ENCODE measurements around the gene DACT3.

DACT3 gene

DNA sequence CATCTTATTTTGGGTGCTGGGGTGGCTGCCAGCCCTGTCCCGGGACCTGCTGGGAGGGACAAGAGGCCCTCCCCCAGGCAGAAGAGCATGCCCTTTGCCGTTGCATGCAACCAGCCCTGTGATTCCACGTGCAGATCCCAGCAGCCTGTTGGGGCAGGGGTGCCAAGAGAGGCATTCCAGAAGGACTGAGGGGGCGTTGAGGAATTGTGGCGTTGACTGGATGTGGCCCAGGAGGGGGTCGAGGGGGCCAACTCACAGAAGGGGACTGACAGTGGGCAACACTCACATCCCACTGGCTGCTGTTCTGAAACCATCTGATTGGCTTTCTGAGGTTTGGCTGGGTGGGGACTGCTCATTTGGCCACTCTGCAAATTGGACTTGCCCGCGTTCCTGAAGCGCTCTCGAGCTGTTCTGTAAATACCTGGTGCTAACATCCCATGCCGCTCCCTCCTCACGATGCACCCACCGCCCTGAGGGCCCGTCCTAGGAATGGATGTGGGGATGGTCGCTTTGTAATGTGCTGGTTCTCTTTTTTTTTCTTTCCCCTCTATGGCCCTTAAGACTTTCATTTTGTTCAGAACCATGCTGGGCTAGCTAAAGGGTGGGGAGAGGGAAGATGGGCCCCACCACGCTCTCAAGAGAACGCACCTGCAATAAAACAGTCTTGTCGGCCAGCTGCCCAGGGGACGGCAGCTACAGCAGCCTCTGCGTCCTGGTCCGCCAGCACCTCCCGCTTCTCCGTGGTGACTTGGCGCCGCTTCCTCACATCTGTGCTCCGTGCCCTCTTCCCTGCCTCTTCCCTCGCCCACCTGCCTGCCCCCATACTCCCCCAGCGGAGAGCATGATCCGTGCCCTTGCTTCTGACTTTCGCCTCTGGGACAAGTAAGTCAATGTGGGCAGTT, 51.2 kb downstream of the DACT3 start:
- no peak for DNase-seq

DNA sequence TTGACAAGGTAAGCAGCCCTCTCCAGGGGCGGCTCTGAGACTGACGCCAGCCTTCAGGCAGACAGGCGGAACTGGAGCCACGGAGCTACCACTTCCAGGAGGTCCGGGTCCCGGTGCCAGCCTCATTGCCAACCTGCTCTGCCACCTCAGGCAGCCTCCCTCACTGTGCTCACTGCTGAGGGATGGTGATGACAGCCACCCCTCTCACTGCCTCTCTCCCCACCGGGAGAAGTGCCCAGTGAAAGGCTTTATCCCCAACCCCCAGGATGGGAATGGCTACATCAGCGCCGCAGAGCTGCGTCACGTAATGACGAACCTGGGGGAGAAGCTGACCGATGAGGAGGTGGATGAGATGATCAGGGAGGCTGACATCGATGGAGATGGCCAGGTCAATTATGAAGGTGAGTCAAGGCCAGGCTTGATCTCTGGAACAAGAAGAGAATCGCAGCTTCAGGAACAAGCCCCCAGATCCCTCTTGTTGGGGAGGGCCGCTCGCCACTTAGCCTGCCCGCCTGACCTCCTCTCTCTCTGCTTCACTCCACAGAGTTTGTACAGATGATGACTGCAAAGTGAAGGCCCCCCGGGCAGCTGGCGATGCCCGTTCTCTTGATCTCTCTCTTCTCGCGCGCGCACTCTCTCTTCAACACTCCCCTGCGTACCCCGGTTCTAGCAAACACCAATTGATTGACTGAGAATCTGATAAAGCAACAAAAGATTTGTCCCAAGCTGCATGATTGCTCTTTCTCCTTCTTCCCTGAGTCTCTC, 52.2 kb downstream of the DACT3 start:
- no peak for DNase-seq

DNA sequence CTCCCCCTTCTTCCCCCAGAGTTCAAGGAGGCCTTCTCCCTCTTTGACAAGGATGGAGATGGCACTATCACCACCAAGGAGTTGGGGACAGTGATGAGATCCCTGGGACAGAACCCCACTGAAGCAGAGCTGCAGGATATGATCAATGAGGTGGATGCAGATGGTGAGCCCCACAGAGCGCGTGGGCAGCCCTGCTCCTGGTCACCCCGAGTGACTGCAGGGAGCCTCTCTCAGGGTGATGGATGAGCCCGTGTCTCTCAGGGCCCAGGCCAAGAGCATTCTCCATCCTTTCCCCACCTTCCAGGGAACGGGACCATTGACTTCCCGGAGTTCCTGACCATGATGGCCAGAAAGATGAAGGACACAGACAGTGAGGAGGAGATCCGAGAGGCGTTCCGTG, 52.8 kb downstream of the DACT3 start:
- no peak for DNase-seq

DNA sequence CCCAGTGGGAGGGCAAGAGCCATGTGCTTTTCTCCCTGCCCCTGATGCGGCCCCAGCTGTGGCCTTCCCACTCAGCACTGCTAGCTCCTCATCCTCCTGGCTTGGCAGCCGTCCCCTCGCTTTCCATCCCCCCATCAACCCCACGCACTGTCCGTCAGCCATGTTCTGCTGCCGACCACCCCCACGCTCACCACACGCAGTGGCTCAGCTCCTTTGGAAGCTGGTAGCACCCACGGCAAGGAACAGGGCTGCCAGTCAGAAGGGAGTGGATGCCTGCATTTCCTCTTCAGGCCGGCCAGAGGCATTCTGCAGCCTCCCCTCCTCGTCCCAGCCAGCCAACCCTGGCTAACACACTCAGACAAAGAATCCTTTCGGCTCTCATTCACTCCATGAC, 53.5 kb downstream of the DACT3 start:
- no peak for DNase-seq

DNA sequence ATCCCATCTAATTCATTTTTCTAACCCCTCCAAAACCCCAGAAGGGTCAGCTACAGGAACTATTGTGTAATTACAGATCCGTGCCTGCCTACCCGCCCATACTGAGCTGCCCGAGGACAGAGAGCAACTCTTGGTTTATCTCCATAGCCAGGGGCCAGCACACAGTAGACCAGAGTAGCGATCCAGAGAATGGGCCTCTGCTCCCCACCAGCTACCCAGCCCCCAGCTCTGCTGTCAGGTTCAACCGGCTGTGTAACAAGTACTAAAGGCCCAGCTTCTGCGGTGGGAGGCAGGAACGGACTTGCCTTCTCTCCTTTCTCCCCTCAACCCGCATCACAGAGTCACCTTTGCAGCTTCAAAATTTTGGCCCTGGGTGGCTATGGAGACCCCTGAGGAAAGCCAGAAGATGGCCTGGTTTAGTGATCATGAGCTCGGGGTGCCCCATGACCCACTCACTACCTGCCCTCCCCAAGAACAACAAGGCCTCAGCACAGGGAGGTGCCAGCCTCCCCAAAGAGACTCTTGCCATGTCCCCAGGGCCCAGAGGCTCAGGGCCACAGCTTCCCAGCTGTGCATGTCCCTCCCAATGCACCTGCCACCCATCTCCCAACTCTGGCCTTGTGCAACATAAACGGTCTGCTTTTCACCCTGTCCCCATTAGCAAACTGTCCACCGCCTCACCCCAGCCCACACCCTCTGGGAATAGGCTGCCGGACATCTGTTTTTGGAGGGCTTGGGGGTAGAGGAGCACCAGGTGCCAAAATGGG, 54.1 kb downstream of the DACT3 start:
- no peak for DNase-seq

DNA sequence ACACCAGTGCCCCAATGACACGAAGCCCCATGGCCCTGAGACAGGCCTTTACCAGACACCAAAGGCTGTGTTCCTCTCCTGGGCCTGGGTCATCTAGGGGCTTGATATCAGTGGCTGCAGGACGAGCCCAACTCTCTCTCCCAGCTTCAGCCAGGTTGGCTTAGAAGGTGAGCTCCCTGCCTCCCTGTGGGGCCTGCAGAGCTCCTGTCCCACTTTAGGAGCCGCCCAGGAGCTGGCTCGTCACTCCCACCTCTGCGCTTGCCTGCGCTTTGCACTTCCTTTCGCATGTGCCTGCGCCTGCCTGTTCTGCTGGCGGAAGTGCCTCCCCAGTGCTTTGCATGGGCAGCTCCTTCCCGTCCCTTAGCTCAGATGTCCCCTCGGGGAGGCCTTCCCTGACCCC, 55.0 kb downstream of the DACT3 start:
- DNase-seq = no peak

DNA sequence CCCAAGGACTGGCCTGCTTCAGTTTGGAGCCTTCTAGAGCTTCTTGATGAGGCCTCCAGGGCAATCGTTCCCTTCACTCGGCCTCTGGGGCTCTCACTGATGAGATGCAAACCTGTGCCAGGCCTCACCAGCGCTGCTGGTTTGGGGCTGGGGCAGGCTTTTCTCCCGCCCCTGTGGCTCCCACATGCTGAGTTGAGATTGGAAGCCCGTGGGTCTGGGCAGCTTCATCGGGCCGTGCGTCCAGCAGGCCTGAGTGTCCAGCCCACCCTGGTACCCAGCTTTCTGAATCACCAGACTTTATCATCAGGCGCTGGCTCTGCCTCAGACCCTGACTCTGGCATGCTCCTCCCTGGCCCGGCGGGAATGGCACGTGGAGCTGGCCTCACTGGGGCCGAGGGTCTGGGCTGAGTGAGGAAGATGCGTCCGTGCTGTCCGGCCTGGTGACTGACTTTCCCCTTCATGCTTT, 55.6 kb downstream of the DACT3 start:
- DNase-seq = no peak

DNA sequence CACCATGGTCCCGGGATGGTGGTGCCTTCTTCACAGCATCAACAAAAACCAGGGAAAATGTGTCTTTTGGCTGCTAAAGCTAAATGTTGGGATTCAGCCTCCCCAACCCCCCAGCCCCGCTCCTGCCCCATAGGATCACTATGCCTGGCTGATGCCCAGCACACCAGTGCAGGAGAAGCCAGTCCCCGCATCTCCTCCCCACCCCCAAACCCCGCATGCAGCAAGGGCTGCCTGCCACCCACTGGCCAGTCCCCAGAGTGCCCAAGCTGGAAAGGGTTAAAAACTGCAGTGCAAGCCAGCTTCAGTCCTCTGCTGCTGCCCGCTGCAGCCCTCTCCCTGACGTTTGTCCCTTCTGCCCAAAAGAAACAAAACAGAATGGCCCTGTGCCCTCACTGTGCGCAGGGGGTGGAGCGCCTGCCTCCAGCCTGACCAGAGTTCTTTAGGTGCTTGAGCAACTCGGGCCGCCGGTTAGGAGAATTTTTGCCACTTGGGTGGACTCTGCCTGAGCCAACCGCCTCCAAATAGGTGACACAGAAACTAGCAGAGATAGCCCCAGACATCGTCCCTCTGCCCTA, 56.1 kb downstream of the DACT3 start:
- DNase-seq = no peak

DNA sequence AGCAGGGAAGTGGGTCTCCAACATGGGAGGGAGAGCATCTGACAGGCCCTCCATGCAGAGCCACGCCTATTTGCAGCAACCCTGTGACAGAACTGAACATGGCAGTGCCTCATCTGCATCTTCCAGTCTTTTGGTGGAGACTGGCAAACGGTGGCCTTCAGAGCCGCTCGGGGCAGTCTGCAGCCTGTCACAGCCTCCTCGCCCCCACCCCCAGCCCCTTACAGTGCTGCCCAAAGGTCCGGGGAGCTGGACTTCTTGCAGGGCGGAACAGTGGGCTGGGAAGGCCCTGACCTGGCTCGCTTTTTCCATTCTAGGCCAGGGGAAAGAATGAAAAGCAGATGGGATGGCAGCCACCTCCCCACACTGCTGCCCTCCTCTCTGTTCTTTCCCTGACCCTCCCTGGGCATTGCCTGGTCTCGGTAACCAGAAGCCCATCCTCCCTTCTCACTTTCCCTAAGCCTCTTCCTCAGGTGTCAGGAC, 57.2 kb downstream of the DACT3 start:
- DNase-seq = no peak

DNA sequence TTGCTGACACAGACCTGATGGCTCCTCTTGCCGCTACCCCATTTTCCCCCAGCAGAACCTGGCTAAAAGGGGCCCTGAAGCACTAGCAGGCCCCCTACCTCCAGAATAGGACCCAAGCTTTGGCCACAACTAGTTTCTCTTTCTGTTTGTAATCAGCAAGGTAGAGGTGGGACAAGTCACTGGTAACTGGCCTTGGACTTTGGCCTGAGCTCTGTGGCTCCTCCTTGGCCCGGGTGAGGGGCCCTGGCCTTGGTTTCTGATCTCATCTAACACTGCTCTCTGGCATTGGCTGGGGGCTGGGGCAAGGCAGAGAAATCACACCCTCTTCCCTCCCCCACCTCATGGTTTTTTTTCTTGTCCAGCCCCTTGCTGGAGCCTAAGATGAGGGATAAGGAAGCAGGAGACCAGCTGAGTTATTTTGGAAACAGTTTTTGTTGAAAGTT, 57.8 kb downstream of the DACT3 start:
- no peak for DNase-seq

DNA sequence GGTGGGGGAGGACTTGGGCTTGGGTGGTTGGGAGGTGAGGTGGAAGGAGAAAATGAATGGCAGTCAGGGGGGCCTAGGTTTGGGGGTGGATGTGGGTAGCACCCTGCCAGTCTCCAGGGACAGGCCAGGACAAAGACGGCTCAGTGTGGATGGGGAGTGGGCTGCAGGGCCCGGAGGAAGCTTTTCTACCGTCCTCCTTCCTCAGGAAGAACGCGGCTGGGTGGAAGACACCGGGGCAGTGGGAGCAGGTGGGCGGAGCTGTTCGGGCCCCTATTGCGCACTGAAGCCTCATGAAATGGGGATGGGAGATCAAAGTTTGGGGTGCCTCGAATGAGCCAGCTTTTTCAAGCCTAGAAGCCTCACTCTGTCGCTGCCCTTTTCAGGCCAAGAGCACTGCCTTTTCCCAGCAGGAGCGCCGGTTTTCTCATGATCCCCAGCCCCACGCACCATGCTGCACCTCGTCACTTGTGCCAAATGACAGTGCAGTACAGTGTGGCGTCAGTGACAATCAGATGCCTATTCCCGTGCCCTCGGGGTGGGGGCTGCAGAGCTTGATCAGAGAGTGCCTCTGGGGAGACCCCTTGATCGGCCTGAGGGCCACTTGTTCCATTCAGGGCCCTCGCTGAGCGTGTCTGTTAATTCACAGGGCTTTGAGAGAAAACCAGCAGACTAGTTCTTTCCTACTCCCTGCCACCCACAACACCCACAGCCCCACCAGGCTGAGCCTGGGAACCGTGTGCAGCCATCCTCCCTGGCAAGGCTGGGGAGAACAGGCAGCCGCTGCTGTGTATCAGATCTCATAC, 58.4 kb downstream of the DACT3 start:
- no peak for DNase-seq

DNA sequence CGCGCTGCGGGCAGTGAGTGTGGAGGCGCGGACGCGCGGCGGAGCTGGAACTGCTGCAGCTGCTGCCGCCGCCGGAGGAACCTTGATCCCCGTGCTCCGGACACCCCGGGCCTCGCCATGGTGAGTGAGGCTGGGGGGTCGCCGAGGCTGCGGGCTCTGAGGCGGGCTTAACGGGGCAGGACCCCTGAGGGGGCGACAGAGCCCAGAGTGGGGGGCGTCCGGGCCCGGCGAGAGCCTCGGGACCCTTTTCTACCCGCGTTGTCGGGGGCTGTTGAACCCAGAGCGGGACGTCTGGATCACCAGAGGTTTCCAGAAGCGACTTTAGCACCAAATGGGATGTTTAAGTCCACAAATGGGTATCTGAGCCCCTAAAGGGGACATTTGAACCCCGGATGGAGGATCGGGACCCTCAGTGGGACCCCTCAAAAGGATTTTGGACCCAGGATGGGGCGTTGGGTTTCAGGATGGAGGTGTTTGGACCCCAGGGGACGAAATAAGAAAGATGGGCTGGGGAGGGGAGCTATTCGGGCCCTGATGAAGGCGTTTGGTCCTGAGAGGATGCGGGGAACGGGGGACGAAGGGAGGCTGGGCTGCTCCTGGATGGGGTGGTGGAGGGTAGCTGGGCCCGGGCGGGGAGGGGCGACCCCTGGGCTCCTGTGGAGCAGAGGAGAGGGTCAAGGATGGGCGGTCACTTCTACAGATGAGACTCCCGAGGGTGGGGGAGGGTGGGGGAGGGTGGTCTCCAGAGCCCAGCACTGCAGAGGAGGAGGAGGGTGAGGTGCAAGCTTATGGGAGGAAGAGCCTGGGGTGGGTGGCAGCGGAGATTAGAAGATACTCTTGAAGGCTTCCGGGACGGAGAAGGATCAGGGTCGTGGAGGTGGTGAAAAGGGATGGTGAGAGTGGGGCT, 59.4 kb downstream of the DACT3 start, which contains the start of gene CALM3:
Gene CALM3, plus strand, starts transcription at position 13 of the 907 bp plus-strand sequence. Its CDS starts 105 bp downstream, at position 118.
- no peak for DNase-seq

DNA sequence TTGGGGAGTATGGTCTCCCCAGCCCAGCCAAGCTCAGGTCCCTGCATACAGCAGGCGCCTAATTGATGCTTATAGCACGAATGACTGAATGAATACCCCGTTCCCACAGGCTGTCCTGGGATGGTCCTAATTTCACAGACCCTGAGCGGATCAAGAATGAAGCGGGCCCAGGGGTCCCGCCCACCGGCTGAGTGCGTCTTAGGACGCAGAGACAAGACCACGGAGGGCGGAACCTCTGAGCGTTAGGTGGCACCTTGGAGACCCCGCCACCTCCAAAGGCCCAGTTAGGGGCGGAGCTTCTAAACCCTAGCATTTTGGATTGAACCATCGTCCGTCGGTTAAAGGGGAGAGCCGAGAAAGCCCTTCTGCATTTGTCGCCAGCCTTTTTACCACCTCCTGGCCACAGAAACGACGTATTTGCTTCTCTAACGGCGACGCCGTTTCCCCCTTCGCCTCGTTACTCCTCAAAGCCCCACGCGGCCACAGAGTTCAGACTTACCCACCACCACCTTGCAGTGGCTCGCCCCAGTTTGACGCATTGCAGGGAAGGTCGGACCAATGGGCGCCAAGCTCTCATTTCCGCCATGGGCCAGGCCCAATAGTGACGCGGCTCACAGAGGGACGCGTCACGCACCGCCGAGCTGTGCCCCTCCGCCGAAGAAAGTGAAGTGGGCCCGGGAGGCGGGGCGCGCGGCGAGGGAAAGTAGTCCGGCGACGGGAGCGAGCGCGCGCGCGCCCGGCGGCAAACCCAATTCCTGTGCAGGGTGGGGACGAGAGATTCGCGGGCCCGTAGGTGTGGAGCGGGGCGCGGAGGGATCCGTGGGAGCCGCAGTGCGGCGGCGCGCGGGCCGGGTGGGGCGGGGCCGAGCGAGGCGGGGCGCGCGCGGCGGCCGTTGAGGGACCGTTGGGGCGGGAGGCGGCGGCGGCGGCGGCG, 60.3 kb downstream of the DACT3 start:
- DNase-seq = peak; percentile 98

DNA sequence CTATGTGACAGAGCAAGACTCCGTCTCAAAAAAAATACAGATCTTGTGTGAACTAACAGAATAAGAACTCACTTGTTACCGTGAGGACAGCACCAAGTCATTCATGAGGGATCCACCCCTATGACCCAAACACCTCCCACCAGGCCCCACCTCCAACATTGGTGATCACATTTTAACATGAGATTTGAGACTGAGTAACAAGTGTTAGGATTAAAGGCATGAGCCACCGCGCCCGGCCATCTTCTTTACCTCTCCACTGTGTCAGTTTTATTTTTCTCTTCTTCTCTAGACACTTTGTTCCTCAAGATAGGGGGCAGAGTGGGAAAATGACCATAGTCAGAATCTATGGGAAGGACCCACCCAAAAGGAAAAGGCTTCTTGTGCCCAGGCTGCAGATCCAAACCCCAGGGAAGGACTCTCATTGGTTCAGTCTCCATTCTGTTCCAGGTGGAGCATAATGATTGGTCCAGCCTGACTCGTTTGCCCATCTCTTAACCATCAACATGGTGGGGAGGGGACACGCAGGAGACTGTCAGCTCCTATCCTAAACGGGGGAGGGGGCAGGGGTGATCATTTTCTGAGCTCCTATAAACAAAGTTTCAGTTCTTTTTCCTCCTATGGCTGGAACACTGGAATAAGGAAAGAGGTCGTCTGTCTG, 61.1 kb downstream of the DACT3 start:
- DNase-seq = no peak

DNA sequence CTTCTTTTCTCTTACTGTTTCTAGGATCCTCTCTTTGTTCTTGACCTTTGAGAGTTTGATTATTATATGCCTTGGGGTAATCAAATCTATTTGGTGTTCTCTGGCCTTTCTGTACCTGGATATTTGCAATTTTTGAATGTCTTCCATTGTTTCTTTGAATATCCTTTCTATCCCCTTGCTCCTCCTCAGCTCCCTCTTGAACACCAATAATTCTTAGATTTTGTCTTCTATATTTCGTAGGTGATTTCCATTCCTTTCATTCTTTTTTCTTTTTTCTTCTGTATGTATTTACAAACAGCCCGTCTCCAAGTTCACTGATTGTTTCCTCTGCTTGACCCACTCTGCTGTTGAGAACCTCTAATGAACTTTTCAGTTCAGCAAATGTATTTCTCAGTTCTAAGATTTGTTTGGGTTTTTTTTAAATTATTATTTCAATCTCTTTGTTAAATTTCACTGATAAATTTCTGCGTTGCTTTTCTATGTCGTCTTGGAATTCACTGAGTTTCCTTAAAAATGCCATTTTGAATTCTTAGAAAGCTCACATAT, 62.5 kb downstream of the DACT3 start:
- no peak for DNase-seq
